Nucleus accumbens (tissue), 56 donors: Measurements from ENCODE around the gene C1orf74.

ENCODE experiments used
- DNase-seq, 56 donors: peaks; one replicate each; lab custom pipeline; 2025; lab: John Stamatoyannopoulos, UW

Gene C1orf74

DNA sequence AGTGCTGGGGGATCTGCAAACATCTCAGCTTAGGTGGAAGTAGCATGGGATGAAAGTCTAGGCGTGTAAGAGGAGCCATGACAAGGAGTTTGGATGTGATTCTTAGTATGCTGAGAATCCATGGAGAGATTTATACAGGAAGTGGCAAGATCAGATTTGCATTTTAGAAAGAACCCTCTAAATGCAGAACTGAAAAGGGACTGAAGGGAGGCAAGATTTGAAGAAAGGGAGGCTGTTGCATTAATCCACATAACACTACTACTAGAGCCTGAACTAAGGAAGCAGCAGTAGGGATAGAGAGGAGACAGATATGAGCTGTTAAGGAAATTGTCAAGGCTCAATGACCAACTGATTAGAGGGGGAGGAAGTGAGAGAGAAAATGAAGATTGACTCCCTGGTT, 9.8 kb downstream of the C1orf74 start:
- no peak for DNase-seq

DNA sequence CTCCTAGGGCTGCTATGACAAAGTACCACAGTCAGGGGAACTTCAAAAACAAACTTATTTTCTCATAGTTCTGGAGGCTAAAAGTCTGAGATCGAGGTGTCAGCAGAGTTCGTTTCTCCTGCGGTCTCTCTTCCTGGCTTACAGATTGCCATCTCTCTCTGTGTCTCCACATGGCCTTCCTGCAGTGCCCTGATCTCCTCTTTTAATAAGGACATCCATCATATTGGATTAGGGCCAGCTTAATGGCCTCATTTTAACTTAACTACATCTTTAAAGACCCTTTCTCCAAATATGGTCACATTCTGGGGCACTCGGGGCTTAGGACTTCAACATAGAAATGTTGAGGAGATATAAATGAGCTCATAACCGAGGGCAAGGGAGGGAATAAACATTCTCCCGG, 12.2 kb downstream of the C1orf74 start:
- DNase-seq, result no peak

DNA sequence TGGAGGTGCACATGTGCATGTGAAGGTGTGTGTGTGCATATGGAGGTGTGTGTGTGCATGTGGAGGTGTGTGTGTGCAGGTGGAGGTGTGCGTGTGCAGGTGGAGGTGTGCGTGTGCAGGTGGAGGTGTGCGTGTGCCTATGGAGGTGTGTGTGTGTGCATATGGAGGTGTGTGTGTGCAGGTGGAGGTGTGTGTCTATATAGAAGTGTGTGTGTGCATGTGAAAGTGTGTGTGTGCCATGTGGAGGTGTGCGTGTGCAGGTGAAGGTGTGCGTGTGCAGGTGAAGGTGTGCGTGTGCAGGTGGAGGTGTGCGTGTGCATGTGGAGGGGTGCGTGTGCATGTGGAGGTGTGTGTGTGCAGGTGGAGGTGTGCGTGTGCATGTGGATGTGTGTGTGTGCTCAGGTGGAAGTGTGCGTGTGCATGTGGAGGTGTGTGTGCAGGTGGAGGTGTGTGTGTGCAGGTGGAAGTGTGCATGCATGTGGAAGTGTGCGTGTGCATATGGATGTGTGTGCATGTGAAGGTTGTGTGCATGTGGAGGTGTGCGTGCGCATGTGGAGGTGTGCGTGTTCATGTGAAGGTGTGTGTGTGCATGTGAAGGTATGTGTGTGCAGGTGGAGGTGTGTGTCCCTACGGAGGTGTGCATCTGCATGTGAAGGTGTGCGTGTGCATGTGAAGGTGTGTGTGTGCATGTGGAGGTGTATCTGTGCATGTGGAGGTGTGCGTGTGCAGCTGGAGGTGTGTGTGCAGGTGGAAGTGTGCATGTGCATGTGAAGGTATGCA, 13.5 kb downstream of the C1orf74 start:
- no peak for DNase-seq

DNA sequence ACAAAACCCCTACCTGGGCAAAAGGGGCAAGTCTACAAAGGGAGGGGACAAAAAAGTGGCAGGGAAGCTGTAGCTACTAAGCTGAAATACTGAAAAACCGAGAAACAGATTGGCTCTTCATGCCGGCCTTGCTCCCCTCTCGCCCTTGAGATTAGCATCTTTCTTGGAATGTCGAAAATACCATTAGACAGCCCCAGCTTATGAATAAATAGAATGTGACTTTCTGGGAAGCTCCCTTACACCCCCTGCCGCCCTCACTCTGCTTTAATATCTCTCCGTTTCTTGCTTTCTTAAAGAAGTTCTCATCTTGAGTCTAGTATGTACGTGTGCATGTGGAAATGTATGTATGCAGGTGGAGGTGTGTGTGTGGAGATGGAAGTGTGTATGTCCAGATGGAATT, 14.4 kb downstream of the C1orf74 start:
- DNase-seq, result peak in 2 of 56 donors; percentile 4 to 8

DNA sequence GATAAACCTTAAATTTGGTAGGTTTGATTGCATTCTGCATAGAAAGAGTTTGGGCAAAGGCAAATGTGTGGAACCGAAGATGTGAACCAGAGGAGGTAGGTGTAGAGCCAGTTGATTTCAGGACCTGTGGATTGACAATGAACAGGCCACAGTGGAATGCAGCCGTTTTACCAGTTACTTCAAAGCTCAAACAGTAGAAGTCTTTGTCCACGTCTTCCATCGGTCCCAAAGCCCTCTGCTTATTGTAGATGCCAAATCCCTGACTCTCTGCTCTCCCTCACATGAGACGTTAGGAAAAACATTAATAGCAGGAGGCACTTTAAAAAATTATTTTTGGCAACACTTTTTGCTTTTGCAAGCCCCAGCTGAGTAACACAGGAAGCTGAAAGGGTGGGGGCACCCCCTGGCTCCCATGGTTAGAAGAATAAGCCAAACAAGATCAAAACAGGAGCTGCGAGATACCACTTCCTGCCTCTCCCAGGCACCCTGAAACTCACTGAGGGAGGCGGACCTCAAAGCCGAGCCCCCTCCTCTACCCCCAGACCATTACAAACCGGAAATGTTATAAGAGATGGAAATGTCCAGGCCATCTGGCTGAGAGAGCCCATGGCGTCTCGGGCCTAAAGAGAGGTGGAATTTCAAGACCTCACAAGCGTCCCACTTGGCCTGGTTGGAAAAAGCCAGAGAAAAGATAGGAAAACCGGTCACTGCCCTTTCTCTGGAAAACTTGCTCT, 15.0 kb downstream of the C1orf74 start:
- DNase-seq, result peak in 13 of 56 donors; percentile 8 to 51 (median 24)

DNA sequence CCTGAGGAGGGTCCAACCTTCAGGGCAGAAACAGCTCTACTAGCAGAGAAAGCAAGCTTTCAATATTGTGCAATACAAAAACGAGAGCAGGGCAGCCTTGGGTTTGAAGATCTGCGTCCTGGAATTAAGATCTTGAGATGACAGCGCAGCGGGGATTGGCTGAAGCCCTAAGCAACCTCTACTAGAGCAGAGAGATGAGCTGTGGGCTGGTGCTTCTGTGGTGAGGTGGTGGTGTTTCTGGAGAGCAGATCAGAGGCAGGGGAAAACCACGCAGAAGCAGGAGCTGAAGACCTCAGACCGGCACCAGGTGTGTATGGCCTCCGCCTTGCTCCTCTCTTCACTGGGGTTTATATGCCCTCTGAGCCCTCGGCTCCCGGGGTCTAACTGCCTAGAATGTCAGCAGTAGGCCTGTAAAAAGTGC, 16.0 kb downstream of the C1orf74 start:
- DNase-seq, result no peak

DNA sequence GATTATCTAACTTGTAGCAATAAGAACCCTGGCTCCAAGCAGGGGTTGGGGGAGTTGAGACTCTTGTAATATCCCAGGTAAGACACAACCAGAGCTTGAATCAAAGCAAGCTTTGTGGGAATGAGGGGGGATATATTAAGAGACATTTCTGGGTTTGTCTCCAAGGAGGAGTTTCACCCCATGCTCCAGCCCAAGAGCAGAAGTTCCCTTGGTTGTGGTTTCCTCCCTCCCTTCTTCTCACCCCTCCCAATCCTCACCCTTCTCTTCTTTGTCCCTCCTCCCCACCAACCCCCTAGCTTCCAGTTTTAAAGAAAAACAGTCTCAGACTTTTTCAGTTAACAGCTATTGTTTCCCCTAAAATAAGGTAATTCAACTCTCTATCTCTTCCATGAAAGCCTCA, 16.7 kb downstream of the C1orf74 start:
- no peak for DNase-seq

DNA sequence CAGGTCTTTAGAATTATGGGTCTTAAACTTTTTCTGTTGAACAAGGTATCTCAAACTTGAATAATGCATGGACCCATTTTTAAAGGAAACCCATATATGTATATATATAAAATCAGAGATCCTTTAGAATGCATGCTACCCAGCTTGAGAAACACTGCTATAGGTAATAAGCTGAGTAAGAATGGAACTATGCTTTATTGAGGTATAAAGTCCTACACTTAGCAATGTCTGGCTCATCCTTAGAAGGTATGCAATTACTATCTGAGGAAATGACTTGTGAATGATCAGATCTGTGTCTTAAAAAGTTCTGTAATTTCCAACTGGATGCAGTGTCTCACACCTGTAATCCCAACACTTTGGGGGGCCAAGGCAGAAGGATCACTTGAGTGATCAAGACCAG, 17.3 kb downstream of the C1orf74 start:
- no peak for DNase-seq

DNA sequence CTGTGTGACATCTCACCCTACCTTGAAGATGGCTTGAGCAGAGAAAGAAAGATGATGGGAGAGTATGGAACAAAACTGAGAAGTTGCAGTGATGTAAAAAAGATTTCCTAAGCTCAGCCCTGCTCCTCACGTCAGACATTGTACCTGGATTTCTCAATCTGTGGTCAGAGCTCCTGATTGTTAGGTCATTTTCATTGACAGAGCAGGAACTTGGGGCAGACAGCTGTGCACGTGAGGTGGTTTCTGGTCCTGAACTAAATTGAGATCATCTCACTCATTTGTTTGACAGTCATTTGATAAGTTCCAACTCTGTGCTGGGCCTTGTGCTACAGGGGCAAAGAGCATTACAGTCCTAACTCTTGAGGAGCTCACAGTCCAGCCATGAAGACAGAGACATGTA, 18.3 kb downstream of the C1orf74 start:
- DNase-seq, result no peak

DNA sequence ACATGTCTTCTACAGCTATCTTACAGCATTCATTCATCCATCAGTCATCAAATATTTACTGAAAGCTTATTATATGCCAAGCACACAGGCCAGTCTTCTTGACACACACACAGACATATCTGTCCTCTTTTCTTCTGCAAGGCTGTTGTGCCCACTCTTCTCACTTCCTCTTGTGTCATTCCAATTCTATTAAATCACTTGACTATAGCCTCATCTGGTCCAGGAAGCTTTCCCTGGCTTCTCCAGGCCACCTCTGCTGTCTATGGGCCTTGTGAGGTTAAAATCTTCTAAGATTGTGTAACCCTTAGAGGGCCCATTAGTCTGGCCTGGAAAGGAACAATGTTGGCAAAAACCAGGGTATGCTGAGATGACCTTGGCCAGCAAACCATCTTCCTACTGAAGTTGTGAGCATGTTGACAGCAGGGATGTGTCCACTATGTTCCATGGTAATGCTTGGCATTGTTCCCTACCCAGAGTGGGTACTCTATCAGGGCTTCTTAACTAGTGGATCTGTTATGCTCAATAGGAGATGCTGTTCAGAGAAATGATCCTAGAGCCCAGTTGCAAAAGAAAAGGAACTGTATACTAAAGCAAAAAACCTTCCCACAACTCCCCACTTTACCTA, 23.2 kb downstream of the C1orf74 start:
- DNase-seq, result no peak

DNA sequence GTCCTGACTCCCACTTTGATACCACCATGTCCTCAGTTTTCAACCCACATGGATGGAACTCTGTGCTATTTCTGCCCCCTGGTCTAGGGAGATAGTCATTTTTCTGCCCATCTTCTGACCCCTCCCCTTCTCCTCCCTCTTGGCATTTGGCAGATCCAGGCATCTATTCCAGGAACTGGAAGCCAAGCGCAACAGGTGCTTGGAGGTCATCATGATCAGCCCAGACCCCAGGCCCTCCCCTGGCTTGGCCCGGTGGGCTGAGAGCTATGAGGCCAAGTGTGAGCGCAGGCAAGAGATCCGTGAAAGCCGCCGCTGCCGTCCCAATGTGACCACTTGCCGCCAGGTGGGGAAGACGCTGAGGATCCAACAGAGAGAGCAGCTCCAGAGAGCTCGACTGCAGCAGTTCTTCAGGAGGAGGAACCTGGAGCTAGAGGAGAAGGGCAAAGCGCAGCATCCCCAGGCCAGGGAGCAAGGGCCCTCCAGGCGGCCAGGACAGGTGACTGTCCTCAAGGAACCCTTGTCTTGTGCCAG, 24.5 kb downstream of the C1orf74 start:
- DNase-seq, result no peak

DNA sequence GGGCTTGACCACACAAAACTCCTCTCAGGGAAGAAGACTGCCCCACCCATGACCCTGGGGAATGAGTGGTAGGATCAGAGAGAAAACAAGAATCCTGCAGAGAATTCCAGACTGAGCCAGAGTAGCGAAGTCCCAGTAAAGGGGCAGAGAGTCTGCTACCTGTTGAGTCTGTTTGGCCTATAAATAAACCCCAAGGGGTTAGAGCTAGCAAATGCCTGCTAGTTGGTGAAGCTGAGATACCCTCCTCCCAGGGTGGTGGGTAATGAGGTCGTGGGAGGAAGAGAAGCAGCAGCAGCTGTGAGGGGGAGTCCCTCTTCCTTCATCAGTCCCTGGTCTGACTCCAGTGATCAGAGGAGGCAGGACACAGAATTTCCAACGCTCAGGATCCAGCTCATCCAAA, 26.0 kb downstream of the C1orf74 start:
- DNase-seq, result no peak

DNA sequence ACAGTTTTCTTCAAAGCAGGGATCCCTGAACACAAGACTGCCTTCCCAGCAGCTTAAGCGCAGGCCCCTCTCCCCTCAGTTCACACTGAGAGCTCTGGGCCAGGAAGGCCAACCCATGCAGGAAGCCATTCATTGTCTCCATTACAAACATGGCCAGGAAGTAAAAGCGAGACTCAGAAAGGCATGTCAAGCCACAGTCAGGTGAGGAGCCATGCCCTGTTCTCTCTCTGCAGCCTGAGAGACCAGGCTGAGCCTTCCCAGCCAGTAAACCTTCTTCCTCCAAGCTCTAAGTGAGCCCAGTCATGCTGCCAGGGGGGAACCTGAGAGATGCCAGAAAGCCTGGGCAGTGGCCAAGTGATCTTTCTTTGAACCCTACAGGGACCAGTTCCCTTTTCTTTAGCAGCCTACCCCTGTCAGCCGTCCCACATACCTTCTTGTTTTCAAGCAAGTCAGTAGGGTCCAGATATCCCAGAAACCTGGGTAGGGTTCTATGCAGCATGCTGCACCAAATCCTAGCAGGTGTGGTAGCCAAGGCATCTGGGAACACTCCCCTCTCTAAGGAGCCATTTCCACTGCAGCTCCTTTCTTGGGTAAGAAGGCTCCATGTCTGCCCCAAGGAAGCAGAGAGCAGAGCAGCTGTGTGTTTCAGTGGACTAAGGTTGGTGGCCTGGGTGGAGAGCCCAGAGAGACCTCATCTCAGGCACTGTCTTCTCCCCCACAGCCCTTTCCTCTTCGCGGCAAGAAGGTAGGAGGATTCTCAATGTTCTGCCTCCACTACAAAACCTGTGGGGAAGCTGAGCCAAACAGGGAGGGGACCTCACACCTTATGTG, 27.5 kb downstream of the C1orf74 start:
- peak in 8 of 56 donors; percentile 3 to 45 (median 12) for DNase-seq

DNA sequence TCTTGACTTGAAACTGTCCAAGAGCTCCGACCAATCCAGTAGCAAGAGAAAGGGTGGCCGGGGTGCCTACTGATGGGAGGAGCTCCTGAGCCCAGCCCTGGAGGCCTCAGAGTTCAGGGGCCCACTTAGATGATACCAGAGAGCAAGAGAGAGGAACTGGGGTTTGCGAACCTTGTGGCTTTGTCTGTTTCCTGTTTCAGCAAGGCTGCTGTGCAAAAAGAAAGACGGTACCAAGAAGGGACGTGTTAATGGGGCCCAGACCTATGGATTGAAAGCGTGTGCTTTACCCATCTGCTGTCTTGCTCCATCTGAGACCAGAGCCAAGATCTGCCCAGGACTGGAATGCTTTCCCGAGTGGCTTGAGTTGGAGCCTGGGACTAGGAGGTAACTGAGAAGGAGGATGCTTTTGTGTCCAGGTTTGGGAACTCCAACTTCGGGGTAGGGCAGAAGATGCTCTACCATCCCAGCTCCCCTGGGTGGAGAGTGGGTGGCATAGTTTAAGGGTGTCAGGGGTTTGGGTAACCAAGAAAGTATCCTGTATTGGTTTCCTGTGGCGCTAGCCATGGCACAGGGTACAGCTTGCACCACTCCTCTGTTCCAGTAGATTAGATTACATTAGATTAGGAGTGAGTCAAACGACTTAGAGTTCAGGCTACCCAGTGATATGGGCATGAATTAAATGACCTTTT, 28.3 kb downstream of the C1orf74 start, which contains the start of gene TRAF3IP3:
Gene TRAF3IP3 (plus strand): TSS at position 128 of the 689 bp plus-strand sequence. CDS start 3,987 bp downstream, outside the sequence.
- DNase-seq, result peak in 11 of 56 donors; percentile 6 to 46 (median 16)

DNA sequence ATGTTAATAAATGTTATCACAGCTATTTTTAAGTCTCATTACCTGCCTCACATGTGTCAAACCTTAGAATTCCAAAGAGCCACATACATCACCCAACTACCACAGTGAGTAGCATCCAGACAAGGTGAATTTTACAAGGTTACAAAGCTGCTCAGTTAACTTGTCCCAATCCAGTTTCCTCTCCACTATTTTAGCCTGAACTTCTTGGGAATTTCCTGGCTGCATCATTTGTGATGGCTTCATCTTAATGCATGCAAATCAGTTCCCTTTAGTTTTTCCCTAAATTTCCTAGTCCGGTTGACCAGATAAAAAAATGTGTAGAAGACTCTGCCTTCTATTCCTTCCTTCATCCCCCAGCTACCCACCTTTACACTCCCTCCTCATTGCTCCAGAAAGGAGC, 29.1 kb downstream of the C1orf74 start:
- no peak for DNase-seq

DNA sequence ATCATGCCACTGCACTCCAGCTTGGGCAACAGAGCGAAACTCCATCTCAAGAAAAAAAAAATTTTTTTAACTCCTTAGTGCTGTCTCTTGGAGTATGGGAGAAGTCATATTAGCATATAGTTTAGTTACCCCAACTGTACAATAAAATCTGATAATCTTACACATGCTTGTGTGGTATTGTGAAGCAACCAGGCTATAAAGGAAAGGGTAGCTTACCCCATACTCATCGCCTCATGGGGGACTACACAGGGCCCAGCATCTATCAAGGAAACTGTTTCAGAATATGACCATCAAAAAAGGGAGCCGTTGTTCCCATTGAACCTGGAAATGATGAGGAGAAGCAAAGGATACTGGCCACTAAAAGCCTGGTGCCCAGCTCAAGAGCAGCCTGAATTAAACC, 31.5 kb downstream of the C1orf74 start:
- no peak for DNase-seq

DNA sequence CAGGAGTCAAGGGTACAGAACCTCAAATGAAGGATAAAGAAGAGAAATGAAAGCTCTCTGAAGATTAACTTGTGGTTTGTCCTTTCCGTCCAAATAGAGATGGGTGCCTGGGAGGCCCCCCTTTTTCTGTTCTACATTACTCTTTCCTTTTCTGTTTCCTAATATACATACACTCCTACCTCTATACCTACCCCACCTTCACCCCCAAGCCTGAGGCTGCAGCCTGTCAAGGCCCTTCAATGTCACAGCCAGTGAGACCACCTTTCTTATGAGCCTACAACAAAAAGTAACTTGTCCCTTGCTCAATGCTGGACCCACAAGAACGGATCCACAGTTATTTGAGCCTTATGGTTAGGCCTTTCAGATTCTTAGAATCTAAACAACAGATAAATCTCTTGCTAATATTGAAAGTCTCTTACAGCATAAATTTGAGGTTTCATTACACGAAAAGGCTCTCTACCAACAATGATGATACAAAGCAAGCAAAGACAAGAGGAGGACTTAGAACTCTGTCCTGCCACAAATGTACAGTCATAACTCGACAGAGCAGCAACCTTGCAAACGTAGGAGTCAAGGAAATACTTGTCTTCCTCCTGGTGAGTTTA, 32.6 kb downstream of the C1orf74 start:
- no peak for DNase-seq

DNA sequence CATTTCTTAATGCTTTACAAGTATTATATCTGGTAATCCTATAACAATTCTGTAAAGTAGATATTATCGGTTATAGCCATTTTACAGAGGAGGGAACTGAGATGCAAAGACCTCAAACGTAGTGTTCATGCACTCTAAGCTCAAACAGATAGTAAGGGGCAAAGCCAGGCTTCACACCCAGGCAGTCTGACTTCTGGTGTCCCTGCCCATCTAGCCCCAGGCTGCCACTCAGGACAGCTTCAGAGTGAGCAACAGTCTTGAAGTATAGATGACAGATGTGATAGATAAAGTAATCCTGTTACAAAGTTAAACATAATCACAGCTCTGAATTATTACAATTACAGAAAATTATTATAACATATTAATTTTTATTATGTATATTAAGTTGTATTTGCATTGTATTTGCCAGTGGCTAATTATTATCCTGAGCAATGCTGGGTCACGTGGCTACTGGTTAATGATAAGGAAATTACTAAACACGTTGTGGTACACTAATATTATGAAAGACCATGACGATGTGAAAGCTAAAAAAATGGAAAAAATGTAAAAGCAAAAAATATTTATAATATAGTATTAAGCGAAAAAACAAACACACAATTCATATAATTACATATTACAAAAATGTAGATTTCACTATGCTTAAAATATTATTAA, 34.6 kb downstream of the C1orf74 start:
- DNase-seq, result no peak

DNA sequence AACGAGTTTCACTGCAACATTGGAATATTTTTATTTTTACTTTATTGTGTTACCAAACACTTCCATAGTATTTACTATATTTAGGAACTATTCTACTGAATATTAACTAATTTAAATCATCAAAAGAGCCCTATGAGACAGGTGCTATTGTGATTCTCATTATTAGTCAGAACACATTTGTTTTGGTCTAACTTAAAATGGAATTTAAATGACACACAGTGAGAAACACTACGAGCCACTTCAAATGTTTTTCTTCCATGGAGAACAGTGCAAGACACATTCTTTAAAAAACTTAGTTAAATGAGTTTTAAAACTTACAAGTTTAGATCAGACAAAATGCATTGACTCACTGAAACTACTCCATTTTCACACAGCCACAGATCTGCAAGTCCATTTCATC, 35.2 kb downstream of the C1orf74 start:
- no peak for DNase-seq
